ENCODE results near the gene RUVBL2.

The RUVBL2 gene

GRCh38 chr19:48993175-48994034, at the start of gene RUVBL2, which contains the start of gene GYS1:
RUVBL2 (plus strand) TSS chr19:48993887; CDS start chr19:48993912, 25 bp downstream.
GYS1 (minus strand) TSS chr19:48993309; CDS start chr19:48993112, 197 bp downstream.
- DNase-seq = peak; percentile 100

GRCh38 chr19:48945415-48945814, 48.3 kb upstream of the RUVBL2 start:
- DNase-seq = no peak

GRCh38 chr19:48945817-48946216, 47.9 kb upstream of the RUVBL2 start:
- no peak for DNase-seq

GRCh38 chr19:48946463-48947257, 47.0 kb upstream of the RUVBL2 start:
- DNase-seq = no peak

- no peak for DNase-seq
These were observed 46.5 kb upstream of the RUVBL2 start for GRCh38 chr19:48947258-48947542.

GRCh38 chr19:48950159-48950558, 43.5 kb upstream of the RUVBL2 start:
- no peak for DNase-seq

GRCh38 chr19:48950830-48951519, 42.7 kb upstream of the RUVBL2 start:
- no peak for DNase-seq

- DNase-seq = no peak
These were observed 40.5 kb upstream of the RUVBL2 start for GRCh38 chr19:48953141-48953540.

- no peak for DNase-seq
These were observed 39.6 kb upstream of the RUVBL2 start for GRCh38 chr19:48953990-48954594.

GRCh38 chr19:48954595-48955307, 38.9 kb upstream of the RUVBL2 start, which contains the start of gene BAX:
BAX (plus strand) TSS chr19:48954875; CDS start chr19:48954929, 54 bp downstream.
- DNase-seq = peak; percentile 99

GRCh38 chr19:48955308-48955958, 38.3 kb upstream of the RUVBL2 start:
- DNase-seq = no peak

GRCh38 chr19:48958006-48958405, 35.7 kb upstream of the RUVBL2 start:
- DNase-seq = no peak

- DNase-seq = peak; percentile 18
These were observed 34.1 kb upstream of the RUVBL2 start for GRCh38 chr19:48959341-48960239.

- peak; percentile 18 for DNase-seq
These were observed 32.5 kb upstream of the RUVBL2 start for GRCh38 chr19:48961051-48961649.

GRCh38 chr19:48961673-48962028, 32.0 kb upstream of the RUVBL2 start:
- no peak for DNase-seq

GRCh38 chr19:48962029-48962848, 31.4 kb upstream of the RUVBL2 start:
- DNase-seq = peak; percentile 46

- DNase-seq = no peak
These were observed 30.9 kb upstream of the RUVBL2 start for GRCh38 chr19:48962849-48963165.

- DNase-seq = peak; percentile 82
These were observed 30.1 kb upstream of the RUVBL2 start for GRCh38 chr19:48963371-48964204.

Data from stimulated activated CD4-positive, alpha-beta T cell treated with anti-CD3 and anti-CD28 coated beads, Interleukin-15, amount 100 ng/mL, for 24 hours (primary cell).